PC-9 (cell line): Measurements from ENCODE around the gene EZH2.

Experiments
- EZH2 ChIP-seq: fragments of 200-600 bp; sonication (generic); IDR thresholded peaks from 2 replicates; pipeline ENCODE4 v1.8.0; 2017; ENCODE audit warnings: antibody characterized with exemption, low read depth
- TF ChIP-seq, protein P1 (sequence below): fragments of 200-600 bp; sonication (generic); conservative IDR thresholded peaks from 2 replicates; pipeline ENCODE4 v1.6.1; 2017; ENCODE audit warnings: mixed run types, antibody characterized with exemption, mild to moderate bottlenecking, moderate library complexity

DNA sequence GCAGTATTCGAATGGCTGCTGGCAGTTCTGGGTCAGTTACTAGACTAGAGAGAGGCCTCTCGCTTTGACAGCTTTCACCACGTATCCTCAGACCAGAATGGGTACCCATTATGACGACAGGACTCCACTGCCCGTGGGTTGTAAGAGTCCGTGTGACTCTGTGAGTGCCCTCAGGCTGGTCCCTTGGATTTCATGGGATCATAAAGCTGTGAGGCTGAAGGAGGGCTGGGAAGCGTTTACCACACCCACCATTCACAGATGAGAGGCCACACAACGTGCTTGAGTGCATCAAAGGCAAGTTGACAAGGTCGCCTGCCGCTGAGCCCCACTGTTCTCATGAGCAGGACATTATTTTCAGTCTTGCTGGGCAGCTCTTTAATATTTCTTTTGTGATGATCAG is 87.2 kb downstream of the EZH2 start:
- TF ChIP-seq, protein P1, sequence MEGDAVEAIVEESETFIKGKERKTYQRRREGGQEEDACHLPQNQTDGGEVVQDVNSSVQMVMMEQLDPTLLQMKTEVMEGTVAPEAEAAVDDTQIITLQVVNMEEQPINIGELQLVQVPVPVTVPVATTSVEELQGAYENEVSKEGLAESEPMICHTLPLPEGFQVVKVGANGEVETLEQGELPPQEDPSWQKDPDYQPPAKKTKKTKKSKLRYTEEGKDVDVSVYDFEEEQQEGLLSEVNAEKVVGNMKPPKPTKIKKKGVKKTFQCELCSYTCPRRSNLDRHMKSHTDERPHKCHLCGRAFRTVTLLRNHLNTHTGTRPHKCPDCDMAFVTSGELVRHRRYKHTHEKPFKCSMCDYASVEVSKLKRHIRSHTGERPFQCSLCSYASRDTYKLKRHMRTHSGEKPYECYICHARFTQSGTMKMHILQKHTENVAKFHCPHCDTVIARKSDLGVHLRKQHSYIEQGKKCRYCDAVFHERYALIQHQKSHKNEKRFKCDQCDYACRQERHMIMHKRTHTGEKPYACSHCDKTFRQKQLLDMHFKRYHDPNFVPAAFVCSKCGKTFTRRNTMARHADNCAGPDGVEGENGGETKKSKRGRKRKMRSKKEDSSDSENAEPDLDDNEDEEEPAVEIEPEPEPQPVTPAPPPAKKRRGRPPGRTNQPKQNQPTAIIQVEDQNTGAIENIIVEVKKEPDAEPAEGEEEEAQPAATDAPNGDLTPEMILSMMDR, result no peak
- no peak for TF ChIP-seq EZH2
